ENCODE measurements around the gene CELF2. TPM values are rescaled to one million over a fixed set of nuclear protein-coding genes. Genes with fewer than 3 reads are reported as not detected.
A peak's percentile ranks its signal among the peaks of the same experiment; 100 is the strongest.

CELF2 gene
- total and polyA plus RNA-seq, 2 of the 4 experiments (the other 2 are of a cell fraction): 3.5 to 6.6 TPM

GRCh38 chr10:11104772-11105675 lies 87.4 kb downstream of the CELF2 start (continued):
- no peak for TF ChIP-seq USF2 (IDR thresholded peaks at IDR 0.05; ENCODE audit: low read depth, low read length)

GRCh38 chr10:11105676-11106004 lies 88.0 kb downstream of the CELF2 start:
- Histone ChIP-seq H3K27me3 (ENCODE audit: control insufficient read depth, insufficient read depth, low read length) (no peaks in the 10 kb centered on the region), H3K4me1 (ENCODE audit: control insufficient read depth, insufficient read depth, low read length) (no peaks in the 10 kb centered on the region), H3K4me2 (ENCODE audit: low read depth, low read length) (no peak overlapping the region), H3K18ac (ENCODE audit: low read depth, low read length) (no peak overlapping the region), H2AK9ac (replicated peaks; ENCODE audit: low read depth, low read length, poor library complexity) (no peak overlapping the region), H2BK20ac (ENCODE audit: low read depth, low read length) (no peak overlapping the region), H3K27ac (ENCODE audit: insufficient read depth, low read length) (no peak overlapping the region), H3K4ac (ENCODE audit: low read depth, low read length) (no peak overlapping the region), H3K9me3 (ENCODE audit: control insufficient read depth, insufficient read depth, low read length) (no peaks in the 10 kb centered on the region), H2BK5ac (ENCODE audit: low read depth, low read length, poor library complexity, severe bottlenecking) (no peak overlapping the region), H3K23ac (ENCODE audit: low read depth, low read length) (no peak overlapping the region), H4K20me1 (ENCODE audit: insufficient read depth, low read length) (no peaks in the 10 kb centered on the region), H3K9me1 (ENCODE audit: insufficient read depth, low read length) (no peaks in the 10 kb centered on the region), H3K56ac (ENCODE audit: extremely low read depth, insufficient read depth, low read length) (no peak overlapping the region), H2AFZ (replicated peaks; ENCODE audit: low read length, poor library complexity) (peak overlapping the region; percentile 41), H2BK15ac (ENCODE audit: low read depth, low read length) (no peak overlapping the region), H3K14ac (replicated peaks; ENCODE audit: low read depth, low read length) (no peak overlapping the region), H3K9ac (ENCODE audit: low read depth, low read length) (no peak overlapping the region), H3K36me3 (ENCODE audit: control insufficient read depth, insufficient read depth, low read length) (no peaks in the 10 kb centered on the region), H4K8ac (ENCODE audit: low read depth in 2 of 2, low read length in 2 of 2) (no peak overlapping the region), H4K91ac (ENCODE audit: insufficient read depth, low read depth, low read length) (no peak overlapping the region), H2BK120ac (ENCODE audit: low read depth, low read length) (no peak overlapping the region), H4K5ac (ENCODE audit: low read depth, low read length) (no peak overlapping the region), H2AK5ac (ENCODE audit: low read depth, low read length) (no peak overlapping the region), H3K4me3 (ENCODE audit: insufficient read depth, low read depth, low read length) (no peak overlapping the region), H3K79me1 (ENCODE audit: low read depth in 1 of 2, low read length in 2 of 2) (no peaks in the 10 kb centered on the region)
- no peak for DNase-seq
- in situ Hi-C loops (cut with MboI; ENCODE audit: low sequenced_read_pairs) (no loop called here), intact Hi-C loops (cut with micrococcal nuclease) (no loop called here), dilution Hi-C loops (cut with HindIII; ENCODE audit: low sequenced_read_pairs, unreplicated experiment) (no loop called here)
- no peak for ATAC-seq (ENCODE audit: low read depth)
- POLR2A ChIA-PET (ENCODE audit: unreplicated experiment): no interaction called here
- CTCF ChIA-PET: no interaction called here
- TF ChIP-seq RAD21 (IDR thresholded peaks at IDR 0.05; ENCODE audit: low read length): no peak
- no TSS peak for BruUV-seq (replicated peaks)
- WGBS, 2 experiments (ENCODE audit: extremely low coverage in 2 of 2, insufficient read length in 1 of 2): no CpG with 5 or more reads among the region's 2 CpGs
